Measurements from ENCODE around the gene BDH1. TPM values are rescaled to one million over a fixed set of nuclear protein-coding genes. Genes with fewer than 3 reads are reported as not detected.
"Not testable (repeated sequence)": the region's sequence is repeated elsewhere in the genome, so short reads cannot be mapped to it uniquely, and the experiment has no call there.

BDH1 gene
- total RNA-seq, 1 donor from 2014 or later = 1.5 TPM

GRCh38 chr3:197519801-197520211 is 36.0 kb downstream of the BDH1 start:
- Histone ChIP-seq H3K4me1 (ENCODE audit: insufficient read depth, low read length) (peaks cover 13% of the 10 kb centered on the region), H3K4me3 (ENCODE audit: insufficient read depth, low read depth, low read length) (no peak overlapping the region), H3K27me3 (ENCODE audit: insufficient read depth, low read length) (no peaks in the 10 kb centered on the region), H3K9me3 (ENCODE audit: insufficient read depth, low read depth, low read length) (no peaks in the 10 kb centered on the region), H4K20me1 (ENCODE audit: insufficient read depth, low read length) (no peaks in the 10 kb centered on the region), H3K36me3 (ENCODE audit: insufficient read depth, low read length) (no peaks in the 10 kb centered on the region), H3K79me2 (ENCODE audit: insufficient read depth, low read length) (no peaks in the 10 kb centered on the region), H3K9ac (ENCODE audit: low read length) (no peak overlapping the region), H3K4me2 (ENCODE audit: low read length) (no peak overlapping the region), H2AFZ (ENCODE audit: low read depth, low read length) (no peak overlapping the region), H3K27ac (ENCODE audit: low read depth, low read length) (no peak overlapping the region)
- FAIRE-seq = no peak
- peaks cover 5% of the 10 kb centered on the region for H3K9me3 Mint-ChIP-seq (ENCODE audit: unreplicated experiment)
- peaks cover 32% of the 10 kb centered on the region for H3K4me1 Mint-ChIP-seq (ENCODE audit: low read depth, unreplicated experiment)
- no peak for DNase-seq (ENCODE audit: low read depth)
- H3K27ac Mint-ChIP-seq (ENCODE audit: unreplicated experiment) = peak overlapping the region; percentile 34
- TF ChIP-seq EZH2 (IDR thresholded peaks at IDR 0.05; ENCODE audit: insufficient read depth, low read length) (no peak), CTCF (IDR thresholded peaks at IDR 0.05; ENCODE audit: insufficient read depth, low read depth, low read length) (no peak)
- H3K4me3 Mint-ChIP-seq (ENCODE audit: unreplicated experiment) = no peak overlapping the region
- H3K27me3 Mint-ChIP-seq (ENCODE audit: low read depth, unreplicated experiment) = peaks cover 10% of the 10 kb centered on the region
- peaks cover 2% of the 10 kb centered on the region for H3K36me3 Mint-ChIP-seq (ENCODE audit: low read depth, unreplicated experiment)

GRCh38 chr3:197518881-197519421 is 36.8 kb downstream of the BDH1 start:
- peak overlapping the region; percentile 72 for H3K27ac Mint-ChIP-seq (ENCODE audit: unreplicated experiment)
- peaks cover 5% of the 10 kb centered on the region for H3K9me3 Mint-ChIP-seq (ENCODE audit: unreplicated experiment)
- FAIRE-seq (no peak), DNase-seq (ENCODE audit: low read depth) (no peak)
- peaks cover 34% of the 10 kb centered on the region for H3K4me1 Mint-ChIP-seq (ENCODE audit: low read depth, unreplicated experiment)
- no peak overlapping the region for H3K4me3 Mint-ChIP-seq (ENCODE audit: unreplicated experiment)
- Histone ChIP-seq H3K27ac (ENCODE audit: low read depth, low read length) (no peak overlapping the region), H3K4me2 (ENCODE audit: low read length) (no peak overlapping the region), H3K79me2 (ENCODE audit: insufficient read depth, low read length) (no peaks in the 10 kb centered on the region), H4K20me1 (ENCODE audit: insufficient read depth, low read length) (no peaks in the 10 kb centered on the region), H2AFZ (ENCODE audit: low read depth, low read length) (no peak overlapping the region), H3K9ac (ENCODE audit: low read length) (no peak overlapping the region), H3K4me1 (ENCODE audit: insufficient read depth, low read length) (peaks cover 13% of the 10 kb centered on the region), H3K27me3 (ENCODE audit: insufficient read depth, low read length) (no peaks in the 10 kb centered on the region), H3K4me3 (ENCODE audit: insufficient read depth, low read depth, low read length) (no peak overlapping the region), H3K36me3 (ENCODE audit: insufficient read depth, low read length) (no peaks in the 10 kb centered on the region), H3K9me3 (ENCODE audit: insufficient read depth, low read depth, low read length) (no peaks in the 10 kb centered on the region)
- TF ChIP-seq EZH2 (IDR thresholded peaks at IDR 0.05; ENCODE audit: insufficient read depth, low read length) = no peak
- no peak for TF ChIP-seq CTCF (IDR thresholded peaks at IDR 0.05; ENCODE audit: insufficient read depth, low read depth, low read length)
- H3K27me3 Mint-ChIP-seq (ENCODE audit: low read depth, unreplicated experiment) = peaks cover 7% of the 10 kb centered on the region
- H3K36me3 Mint-ChIP-seq (ENCODE audit: low read depth, unreplicated experiment) = no peaks in the 10 kb centered on the region

GRCh38 chr3:197517922-197518683 is 37.7 kb downstream of the BDH1 start:
- H4K20me1 ChIP-seq (ENCODE audit: insufficient read depth, low read length); H3K4me2 ChIP-seq (ENCODE audit: low read length); H3K9me3 Mint-ChIP-seq (ENCODE audit: unreplicated experiment); H3K36me3 Mint-ChIP-seq (ENCODE audit: low read depth, unreplicated experiment); DNase-seq (ENCODE audit: low read depth); H3K4me3 Mint-ChIP-seq (ENCODE audit: unreplicated experiment); H3K27ac Mint-ChIP-seq (ENCODE audit: unreplicated experiment); H3K27me3 ChIP-seq (ENCODE audit: insufficient read depth, low read length); H3K4me3 ChIP-seq (ENCODE audit: insufficient read depth, low read depth, low read length); H3K36me3 ChIP-seq (ENCODE audit: insufficient read depth, low read length); H3K79me2 ChIP-seq (ENCODE audit: insufficient read depth, low read length); H2AFZ ChIP-seq (ENCODE audit: low read depth, low read length); H3K27ac ChIP-seq (ENCODE audit: low read depth, low read length); H3K9ac ChIP-seq (ENCODE audit: low read length); H3K27me3 Mint-ChIP-seq (ENCODE audit: low read depth, unreplicated experiment); FAIRE-seq; H3K9me3 ChIP-seq (ENCODE audit: insufficient read depth, low read depth, low read length): not testable (repeated sequence)
- peaks cover 34% of the 10 kb centered on the region for H3K4me1 Mint-ChIP-seq (ENCODE audit: low read depth, unreplicated experiment)
- peaks cover 13% of the 10 kb centered on the region for H3K4me1 ChIP-seq (ENCODE audit: insufficient read depth, low read length)

GRCh38 chr3:197516890-197517606 is 38.7 kb downstream of the BDH1 start:
- not testable (repeated sequence) for H3K9me3 ChIP-seq (ENCODE audit: insufficient read depth, low read depth, low read length); H3K9me3 Mint-ChIP-seq (ENCODE audit: unreplicated experiment); H3K4me3 ChIP-seq (ENCODE audit: insufficient read depth, low read depth, low read length); H3K36me3 Mint-ChIP-seq (ENCODE audit: low read depth, unreplicated experiment); H3K4me3 Mint-ChIP-seq (ENCODE audit: unreplicated experiment); DNase-seq (ENCODE audit: low read depth); H3K27me3 Mint-ChIP-seq (ENCODE audit: low read depth, unreplicated experiment); H3K79me2 ChIP-seq (ENCODE audit: insufficient read depth, low read length); H3K27me3 ChIP-seq (ENCODE audit: insufficient read depth, low read length); H3K36me3 ChIP-seq (ENCODE audit: insufficient read depth, low read length); H4K20me1 ChIP-seq (ENCODE audit: insufficient read depth, low read length); FAIRE-seq
- H3K4me1 Mint-ChIP-seq (ENCODE audit: low read depth, unreplicated experiment) = peaks cover 33% of the 10 kb centered on the region
- peak overlapping the region; percentile 95 for H3K27ac Mint-ChIP-seq (ENCODE audit: unreplicated experiment)
- peak overlapping the region; percentile 84 for H3K9ac ChIP-seq (ENCODE audit: low read length)
- H3K27ac ChIP-seq (ENCODE audit: low read depth, low read length) = peak overlapping the region; percentile 99
- H3K4me2 ChIP-seq (ENCODE audit: low read length) = peak overlapping the region; percentile 88
- peak overlapping the region; percentile 42 for H2AFZ ChIP-seq (ENCODE audit: low read depth, low read length)
- H3K4me1 ChIP-seq (ENCODE audit: insufficient read depth, low read length) = peaks cover 13% of the 10 kb centered on the region

All from astrocyte (in vitro differentiated cells and primary cell).